Stomach smooth muscle (tissue), 2 donors: ENCODE results near the gene TLE1.
"Not testable (repeated sequence)": the region's sequence is repeated elsewhere in the genome, so short reads cannot be mapped to it uniquely, and the experiment has no call there.

Experiments used
- H3K27ac ChIP-seq: one replicate; pipeline ENCODE4 v1.7.0; 2013; ENCODE audit warnings: mild to moderate bottlenecking, low read length, inconsistent platforms
- H3K27me3 ChIP-seq, 2 donors: one replicate each; pipeline ENCODE4 v1.7.0; 2013; ENCODE audit warnings: low read length in 2 of 2; ENCODE audit not compliant: insufficient read depth in 2 of 2, control insufficient read depth in 1 of 2
- H3K36me3 ChIP-seq, 2 donors: one replicate each; pipeline ENCODE4 v1.7.0; 2013; ENCODE audit warnings: low read length in 2 of 2; ENCODE audit not compliant: control insufficient read depth in 2 of 2, insufficient read depth in 2 of 2
- H3K4me1 ChIP-seq: one replicate; pipeline ENCODE4 v1.7.0; 2013; ENCODE audit warnings: low read length; ENCODE audit not compliant: control insufficient read depth, insufficient read depth
- H3K4me3 ChIP-seq, 2 donors: one replicate each; pipeline ENCODE4 v1.7.0; 2013; ENCODE audit warnings: low read length in 2 of 2
- H3K9ac ChIP-seq, 2 donors: one replicate each; pipeline ENCODE4 v1.7.0; 2013; ENCODE audit warnings: low read length in 2 of 2, mild to moderate bottlenecking in 1 of 2
- H3K9me3 ChIP-seq, 2 donors: one replicate each; pipeline ENCODE4 v1.7.0; 2013; ENCODE audit warnings: low read length in 2 of 2; ENCODE audit not compliant: control insufficient read depth in 2 of 2
- donor health status: healthy.
- donor health status: Pancreatic carcinoma.

TLE1 gene

GRCh38 chr9:81717061-81717746 is 27.9 kb upstream of the TLE1 start:
- no peak overlapping the region for H3K4me3 ChIP-seq

DNA sequence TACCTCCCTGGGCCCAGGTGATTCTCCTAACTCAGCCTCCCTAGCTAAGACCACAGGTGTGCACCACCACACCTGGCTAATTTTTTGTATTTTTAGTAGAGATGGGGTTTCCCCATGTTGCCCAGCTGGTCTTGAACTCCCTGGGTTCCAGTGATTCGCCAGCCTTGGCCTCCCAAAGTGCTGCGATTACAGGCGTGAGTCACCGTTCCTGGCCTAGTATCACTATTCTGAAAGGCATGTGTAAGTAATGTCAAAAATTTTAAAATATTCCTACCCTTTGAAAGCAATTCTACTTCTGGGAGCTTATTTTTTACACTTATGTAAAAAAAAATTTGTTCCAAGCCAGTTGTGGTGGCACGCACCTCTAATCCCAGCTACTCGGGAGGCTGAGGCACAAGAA is 27.1 kb upstream of the TLE1 start:
- Histone ChIP-seq H3K36me3 (no peaks in the 10 kb centered on the region), H3K4me3 (no peak overlapping the region), H3K27ac (no peak overlapping the region), H3K9ac (no peak overlapping the region), H3K9me3 (peaks cover 0 to 3% of the 10 kb centered on the region in 2 donors), H3K4me1 (no peaks in the 10 kb centered on the region), H3K27me3 (no peaks in the 10 kb centered on the region)

More at GRCh38 chr9:81717061-81717746, 27.9 kb upstream of the TLE1 start:
- H3K27me3 ChIP-seq, result no peaks in the 10 kb centered on the region
- no peak overlapping the region for H3K9ac ChIP-seq
- no peaks in the 10 kb centered on the region for H3K4me1 ChIP-seq
- H3K9me3 ChIP-seq, result peaks cover 0 to 3% of the 10 kb centered on the region in 2 donors
- H3K36me3 ChIP-seq, result no peaks in the 10 kb centered on the region
- no peak overlapping the region for H3K27ac ChIP-seq

DNA sequence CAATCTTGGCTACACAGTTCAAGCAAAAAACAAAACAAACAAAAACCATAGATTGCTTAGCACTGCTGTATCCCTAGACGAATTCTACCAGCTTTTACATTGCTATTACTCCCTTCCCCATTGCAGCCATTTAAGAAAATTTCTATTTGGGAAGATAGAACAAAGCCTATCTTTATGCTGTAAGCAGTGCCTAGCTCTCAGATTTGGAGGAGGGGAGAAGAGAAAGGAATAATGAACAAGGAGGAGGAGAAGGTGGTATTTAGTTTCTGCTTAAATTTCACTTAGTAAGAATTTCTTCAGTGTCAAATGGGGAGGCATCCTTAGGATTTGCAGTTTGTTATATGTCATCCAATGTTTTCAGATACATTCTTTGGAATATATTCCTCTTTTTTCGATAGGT is 16.2 kb upstream of the TLE1 start:
- no peaks in the 10 kb centered on the region for H3K4me1 ChIP-seq
- no peak overlapping the region for H3K27ac ChIP-seq
- H3K9ac ChIP-seq, result no peak overlapping the region
- H3K4me3 ChIP-seq, result no peak overlapping the region
- H3K27me3 ChIP-seq, result no peaks in the 10 kb centered on the region
- no peaks in the 10 kb centered on the region for H3K9me3 ChIP-seq
- no peaks in the 10 kb centered on the region for H3K36me3 ChIP-seq

GRCh38 chr9:81694541-81694940 is 5.2 kb upstream of the TLE1 start:
- Histone ChIP-seq H3K27me3 (no peaks in the 10 kb centered on the region), H3K4me3 (peak overlapping the region in 1 of 2 donors; percentile 47), H3K36me3 (no peaks in the 10 kb centered on the region), H3K9me3 (no peaks in the 10 kb centered on the region), H3K27ac (peak overlapping the region; percentile 37), H3K4me1 (peaks cover 9% of the 10 kb centered on the region), H3K9ac (peak overlapping the region in 1 of 2 donors; percentile 29)

DNA sequence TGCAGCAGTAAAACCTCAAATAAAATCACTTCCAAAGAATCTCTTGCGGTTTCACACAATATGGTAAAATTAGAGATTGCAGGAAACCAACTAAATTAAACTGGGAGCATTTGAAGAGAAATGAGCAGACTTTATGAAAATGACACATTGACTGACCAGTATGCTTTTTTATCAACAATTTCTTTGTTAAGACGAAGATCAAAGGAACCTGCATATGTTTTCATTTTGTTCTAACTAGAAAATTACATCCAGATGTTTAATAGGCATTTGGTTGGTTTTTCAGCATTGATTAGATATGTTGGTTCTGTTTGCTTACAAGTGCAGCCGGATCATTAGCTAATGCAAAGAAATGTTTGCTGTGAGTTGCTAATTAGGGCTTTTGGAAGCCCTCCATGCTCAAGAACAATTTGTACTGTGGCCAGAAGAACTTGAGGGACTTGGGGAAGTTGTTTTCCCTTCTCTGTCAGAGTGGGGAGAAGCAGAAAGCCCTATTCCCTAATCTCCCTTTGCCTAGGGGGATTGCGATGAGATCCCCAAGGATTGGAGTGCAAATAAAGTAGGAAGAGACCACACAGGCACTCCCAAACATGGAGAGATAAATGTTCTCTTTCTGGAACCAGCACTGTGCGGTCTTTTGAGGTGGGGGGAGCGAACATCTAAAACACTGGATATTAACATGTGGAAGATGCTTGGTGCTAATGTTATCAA is 4.5 kb upstream of the TLE1 start:
- H3K9me3 ChIP-seq, result no peaks in the 10 kb centered on the region
- H3K27me3 ChIP-seq, result no peaks in the 10 kb centered on the region
- no peaks in the 10 kb centered on the region for H3K36me3 ChIP-seq
- no peak overlapping the region for H3K4me3 ChIP-seq
- H3K4me1 ChIP-seq, result peaks cover 9% of the 10 kb centered on the region
- peak overlapping the region; percentile 37 for H3K27ac ChIP-seq
- H3K9ac ChIP-seq, result no peak overlapping the region

GRCh38 chr9:81690251-81690851 is 1.0 kb upstream of the TLE1 start:
- no peaks in the 10 kb centered on the region for H3K27me3 ChIP-seq
- no peaks in the 10 kb centered on the region for H3K36me3 ChIP-seq
- no peaks in the 10 kb centered on the region for H3K9me3 ChIP-seq
- H3K27ac ChIP-seq, result peak overlapping the region; percentile 62
- H3K4me3 ChIP-seq, result peak overlapping the region; percentile 69 to 83
- peaks cover 9% of the 10 kb centered on the region for H3K4me1 ChIP-seq
- peak overlapping the region; percentile 43 to 72 for H3K9ac ChIP-seq

GRCh38 chr9:81689093-81689342 is 329 bp downstream of the TLE1 start:
- H3K27ac ChIP-seq, result peak overlapping the region; percentile 78
- H3K27me3 ChIP-seq, H3K4me1 ChIP-seq, H3K36me3 ChIP-seq, H3K9me3 ChIP-seq: not testable (repeated sequence)
- H3K9ac ChIP-seq, result peak overlapping the region; percentile 83 to 84
- peak overlapping the region; percentile 73 to 89 for H3K4me3 ChIP-seq

GRCh38 chr9:81688262-81689092 is 870 bp downstream of the TLE1 start:
- peak overlapping the region; percentile 83 to 84 for H3K9ac ChIP-seq
- peak overlapping the region; percentile 78 for H3K27ac ChIP-seq
- H3K4me1 ChIP-seq, result not testable (repeated sequence)

GRCh38 chr9:81687521-81688261 is 1.7 kb downstream of the TLE1 start:
- H3K9me3 ChIP-seq, result no peaks in the 10 kb centered on the region
- H3K9ac ChIP-seq, result peak overlapping the region; percentile 83 to 84
- H3K4me3 ChIP-seq, result peak overlapping the region; percentile 73 to 89
- H3K27me3 ChIP-seq, result no peaks in the 10 kb centered on the region
- peak overlapping the region; percentile 78 for H3K27ac ChIP-seq
- H3K36me3 ChIP-seq, result peaks cover 0 to 4% of the 10 kb centered on the region in 2 donors
- H3K4me1 ChIP-seq, result peaks cover 15% of the 10 kb centered on the region

More at GRCh38 chr9:81688262-81689092, 870 bp downstream of the TLE1 start:
- H3K27me3 ChIP-seq, H3K36me3 ChIP-seq, H3K9me3 ChIP-seq: not testable (repeated sequence)
- peak overlapping the region; percentile 73 to 89 for H3K4me3 ChIP-seq
